Gastrocnemius medialis (tissue), 4 donors: ENCODE measurements around the gene CCDC93. TPM values are rescaled to one million over a fixed set of nuclear protein-coding genes. Genes with fewer than 3 reads are reported as not detected.

ENCODE experiments used
- ATAC-seq, 2 donors: fragments of 150-250 bp; one replicate each; pipeline ENCODE4 v1.9.1; 2016
- DNase-seq, 2 donors: peaks; one replicate each; pipeline ENCODE4 v3.0.0-alpha.2; 2019
- H3K27ac ChIP-seq, 4 donors: fragments of 200-600 bp; sonication (generic); 1 replicate in 1 of 4; 2 replicates in 3 of 4; pipeline ENCODE4 v1.5.1; 2016 to 2018; ENCODE audit warnings: mild to moderate bottlenecking in 2 of 4, moderate library complexity in 1 of 4
- H3K27me3 ChIP-seq, 3 donors: fragments of 200-600 bp; sonication (generic) in 2 of 3; 1 replicate in 1 of 3; 2 replicates in 2 of 3; pipeline versions ENCODE4 v1.5.1 to v1.6.0; 2016 to 2019; ENCODE audit warnings: mild to moderate bottlenecking in 1 of 3, moderate library complexity in 1 of 3
- H3K36me3 ChIP-seq, 2 donors: fragments of 200-600 bp; sonication (generic) in 1 of 2; one replicate each; pipeline ENCODE4 v1.5.1; 2017 to 2018
- H3K4me1 ChIP-seq, 2 donors: fragments of 200-600 bp; sonication (generic) in 1 of 2; one replicate each; pipeline ENCODE4 v1.5.1; 2016 to 2017; ENCODE audit warnings: mild to moderate bottlenecking in 2 of 2
- H3K4me3 ChIP-seq, 4 donors: fragments of 200-600 bp; sonication (generic) in 3 of 4; 1 replicate in 1 of 4; 2 replicates in 3 of 4; pipeline ENCODE4 v1.5.1; 2016 to 2019; ENCODE audit warnings: mild to moderate bottlenecking in 2 of 4
- H3K9me3 ChIP-seq, 3 donors: fragments of 200-600 bp; sonication (generic) in 2 of 3; 1 replicate in 1 of 3; 2 replicates in 2 of 3; pipeline ENCODE4 v1.5.1; 2016 to 2019
- CTCF ChIP-seq, 5 experiments: fragments of 450-650 bp in 3 of 5; fragments of 200-600 bp in 2 of 5; sonication (generic) in 2 of 5; IDR thresholded peaks in 4 of 5; conservative IDR thresholded peaks in 1 of 5; 1 replicate in 4 of 5; 2 replicates in 1 of 5; pipeline ENCODE4 v1.5.1; 2016 to 2019; ENCODE audit warnings: antibody characterized with exemption in 5 of 5, mild to moderate bottlenecking in 3 of 5, moderate library complexity in 3 of 5
- POLR2A ChIP-seq, 2 donors: fragments of 450-650 bp; IDR thresholded peaks; one replicate each; pipeline ENCODE4 v1.6.1; 2017; ENCODE audit warnings: antibody characterized with exemption in 2 of 2, mild to moderate bottlenecking in 2 of 2, moderate library complexity in 2 of 2
- in situ Hi-C, 4 donors: fragments of 200-750 bp; cut with MboI; loops; one replicate each; pipeline versions ENCODE4 v1.15.0 to v1.8.0; 2017; ENCODE audit warnings: low sequenced_read_pairs in 4 of 4
- intact Hi-C: fragments of 100-400 bp; cut with DNase I; formaldehyde crosslinking; loops from one replicate; pipeline ENCODE4 v1.15.1; 2023; ENCODE audit warnings: low total_unique reads
- total RNA-seq, 4 donors: library from RNA; depleted of rRNA; stranded (reverse); fragments of >200 nt; gene quantifications; one replicate each; pipeline versions ENCODE4 v1.1.0 to v1.2.3, GENCODE V29; 2016

The CCDC93 gene
- total RNA-seq, 4 donors from 2014 or later: 9.6 to 13.6 (median 12.8) TPM

GRCh38 chr2:118055512-118056164, 41.8 kb upstream of the CCDC93 start:
- no peak for TF ChIP-seq POLR2A (IDR thresholded peaks at IDR 0.05)
- TF ChIP-seq CTCF (IDR thresholded peaks at IDR 0.05 in 4 of 5, conservative IDR thresholded peaks at IDR 0.05 in 1 of 5): no peak
- no peaks in the 10 kb centered on the region for H3K36me3 ChIP-seq
- in situ Hi-C loops: no loop called here
- no peak overlapping the region for H3K27ac ChIP-seq
- ATAC-seq (no peak), DNase-seq (no peak)
- intact Hi-C loops: no loop called here
- no peaks in the 10 kb centered on the region for H3K4me1 ChIP-seq
- H3K27me3 ChIP-seq: peaks cover 0 to 3% (median 0%) of the 10 kb centered on the region in 3 donors
- no peaks in the 10 kb centered on the region for H3K9me3 ChIP-seq
- no peak overlapping the region for H3K4me3 ChIP-seq

- H3K27ac ChIP-seq: no peak overlapping the region
- TF ChIP-seq POLR2A (IDR thresholded peaks at IDR 0.05) (no peak), CTCF (IDR thresholded peaks at IDR 0.05 in 4 of 5, conservative IDR thresholded peaks at IDR 0.05 in 1 of 5) (no peak)
- H3K9me3 ChIP-seq: no peaks in the 10 kb centered on the region
- H3K4me1 ChIP-seq: no peaks in the 10 kb centered on the region
- intact Hi-C loops: no loop called here
- H3K4me3 ChIP-seq: no peak overlapping the region
- ATAC-seq (no peak), DNase-seq (no peak)
- in situ Hi-C loops: no loop called here
- H3K36me3 ChIP-seq: no peaks in the 10 kb centered on the region
- H3K27me3 ChIP-seq: peaks cover 0 to 3% (median under 1%) of the 10 kb centered on the region in 3 donors
These were observed 40.5 kb upstream of the CCDC93 start for GRCh38 chr2:118054213-118055008.

- Histone ChIP-seq H3K9me3 (no peaks in the 10 kb centered on the region), H3K27ac (no peak overlapping the region), H3K4me3 (no peak overlapping the region), H3K36me3 (no peaks in the 10 kb centered on the region), H3K4me1 (no peaks in the 10 kb centered on the region), H3K27me3 (peaks cover 0 to 3% (median 2%) of the 10 kb centered on the region in 3 donors)
- in situ Hi-C loops (no loop called here), intact Hi-C loops (no loop called here)
- TF ChIP-seq CTCF (IDR thresholded peaks at IDR 0.05 in 4 of 5, conservative IDR thresholded peaks at IDR 0.05 in 1 of 5) (no peak), POLR2A (IDR thresholded peaks at IDR 0.05) (no peak)
- DNase-seq (no peak), ATAC-seq (no peak)
These were observed 39.8 kb upstream of the CCDC93 start for GRCh38 chr2:118053681-118054080.

- Histone ChIP-seq H3K4me1 (no peaks in the 10 kb centered on the region), H3K9me3 (no peaks in the 10 kb centered on the region), H3K27me3 (peaks cover 0 to 3% (median 2%) of the 10 kb centered on the region in 3 donors), H3K36me3 (no peaks in the 10 kb centered on the region), H3K27ac (no peak overlapping the region), H3K4me3 (no peak overlapping the region)
- TF ChIP-seq POLR2A (IDR thresholded peaks at IDR 0.05): no peak
- no peak for TF ChIP-seq CTCF (IDR thresholded peaks at IDR 0.05 in 4 of 5, conservative IDR thresholded peaks at IDR 0.05 in 1 of 5)
- intact Hi-C loops: no loop called here
- DNase-seq (no peak), ATAC-seq (no peak)
- in situ Hi-C loops: no loop called here
These were observed 38.6 kb upstream of the CCDC93 start for GRCh38 chr2:118052474-118052873.
